Astrocyte of the spinal cord (primary cell): Measurements from ENCODE around the gene ARID2.

Experiments
- DNase-seq: peaks from one replicate; pipeline ENCODE4 v3.0.0; 2011; ENCODE audit warnings: low read depth, low spot score
- H3K4me3 ChIP-seq: 2 replicates; pipeline ENCODE4 v1.5.1; 2011; ENCODE audit warnings: low read depth, mild to moderate bottlenecking, low read length, moderate library complexity
- CTCF ChIP-seq: IDR thresholded peaks from 2 replicates; pipeline ENCODE4 v1.5.1; 2012; ENCODE audit warnings: low read depth, mild to moderate bottlenecking, low read length, inconsistent platforms
- in situ Hi-C: cut with HindIII; loops from 2 replicates; pipeline ENCODE4 v1.10.0; 2017; ENCODE audit warnings: low sequenced_read_pairs

ARID2 gene

DNA sequence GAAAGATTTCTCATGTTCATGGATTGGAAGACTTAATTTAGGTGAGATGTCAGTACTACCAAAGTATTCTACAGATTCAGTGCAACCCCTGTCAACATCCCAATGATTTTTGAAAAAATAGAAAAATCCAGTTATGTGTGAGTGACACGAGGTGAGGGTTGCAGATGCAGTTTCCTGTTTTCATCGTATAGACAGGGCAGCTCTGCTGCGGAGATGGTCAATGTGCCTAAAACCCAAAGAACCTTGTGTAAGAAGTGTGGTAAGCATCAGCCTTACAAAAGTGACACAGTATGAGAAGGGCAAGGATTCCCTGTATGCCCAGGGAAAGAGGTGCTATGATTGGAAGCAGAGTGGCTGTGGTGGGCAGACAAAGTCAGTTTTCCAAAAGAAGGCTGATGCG, 166.5 kb downstream of the ARID2 start:
- no peak for TF ChIP-seq CTCF
- in situ Hi-C loops = no loop called here
- no peak for DNase-seq
- H3K4me3 ChIP-seq = no peak overlapping the region

DNA sequence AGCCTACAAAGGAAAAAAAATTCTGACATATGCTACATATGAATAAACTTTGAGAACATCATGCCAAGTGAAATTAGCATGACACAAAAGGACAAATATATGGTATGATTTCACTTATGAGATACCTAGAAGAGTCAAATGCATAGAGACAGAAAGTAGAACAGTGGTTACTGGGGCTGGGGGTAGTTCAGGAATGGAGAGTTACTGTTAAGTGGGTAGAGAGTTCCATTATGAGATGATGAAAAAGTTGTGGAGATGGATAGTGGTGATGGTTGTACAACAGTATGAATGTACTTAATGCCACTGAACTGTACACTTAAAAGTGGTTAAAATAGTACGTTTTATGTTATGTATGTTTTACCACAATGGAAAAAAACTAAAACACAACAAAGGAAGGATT, 168.6 kb downstream of the ARID2 start:
- DNase-seq = no peak
- no peak overlapping the region for H3K4me3 ChIP-seq

GRCh38 chr12:45907955-45908354, 178.4 kb downstream of the ARID2 start:
- DNase-seq = no peak
- no peak for TF ChIP-seq CTCF
- in situ Hi-C loops = no loop called here
- no peak overlapping the region for H3K4me3 ChIP-seq

More for the DNA sequence above, 168.6 kb downstream of the ARID2 start:
- TF ChIP-seq CTCF = no peak
- in situ Hi-C loops = no loop called here

DNA sequence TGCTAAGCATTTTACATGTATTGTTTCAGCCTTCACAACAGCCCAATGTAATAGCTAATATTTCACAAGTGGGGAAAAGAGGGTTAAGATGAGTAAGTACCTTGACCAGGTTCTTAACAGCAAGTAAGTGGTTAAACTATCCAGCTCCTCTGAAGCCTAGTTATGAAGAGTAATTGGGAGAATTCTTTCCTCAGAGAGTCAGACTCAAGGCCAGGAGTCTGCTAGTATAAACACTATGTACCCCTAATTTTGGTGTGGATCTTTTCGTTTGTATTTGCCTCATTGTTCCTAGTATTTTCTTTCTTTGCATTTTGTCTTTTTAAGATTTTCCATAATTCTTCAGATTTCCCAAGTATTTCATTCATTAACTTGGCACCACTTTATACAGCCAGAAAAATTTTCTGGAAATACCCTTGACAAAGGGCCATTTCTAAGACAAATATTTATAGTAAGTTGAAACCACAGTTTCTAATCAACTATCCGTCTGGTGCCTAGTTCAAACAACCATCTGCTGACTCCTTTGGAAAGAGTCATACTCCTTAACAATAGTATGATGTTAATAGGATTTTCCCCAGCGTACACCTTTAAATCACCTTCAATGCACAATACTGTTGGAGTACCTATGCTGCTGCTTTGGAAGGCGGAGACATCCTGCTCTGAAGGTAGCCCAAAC, 179.7 kb downstream of the ARID2 start:
- DNase-seq = no peak
- in situ Hi-C loops = no loop called here
- no peak for TF ChIP-seq CTCF
- no peak overlapping the region for H3K4me3 ChIP-seq

- DNase-seq = no peak
- TF ChIP-seq CTCF = no peak
- in situ Hi-C loops = no loop called here
- H3K4me3 ChIP-seq = no peak overlapping the region
Observed at GRCh38 chr12:45912774-45913173, 183.3 kb downstream of the ARID2 start.

DNA sequence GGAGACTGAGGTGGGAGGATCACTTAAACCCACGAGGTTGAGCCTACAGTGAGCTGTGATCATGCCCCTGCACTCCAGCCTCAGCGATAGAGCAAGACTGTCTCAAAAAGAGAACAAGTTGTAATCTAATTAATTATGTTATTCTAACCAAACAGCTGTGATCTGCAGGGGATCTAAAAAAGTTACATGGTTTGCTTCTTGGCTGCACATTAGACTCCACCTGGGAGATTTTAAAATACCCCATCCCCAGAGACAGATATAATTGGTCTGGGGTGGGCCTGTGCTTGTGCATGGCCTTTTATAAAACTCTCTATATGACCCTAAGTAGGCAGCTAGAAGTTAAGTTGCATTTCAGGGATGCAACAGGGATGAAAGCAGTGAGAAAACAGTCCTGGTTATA, 184.1 kb downstream of the ARID2 start:
- DNase-seq = no peak
- H3K4me3 ChIP-seq = no peak overlapping the region
- no peak for TF ChIP-seq CTCF
- in situ Hi-C loops = no loop called here
